ENCODE measurements around the gene DUSP8.

Gene DUSP8

DNA sequence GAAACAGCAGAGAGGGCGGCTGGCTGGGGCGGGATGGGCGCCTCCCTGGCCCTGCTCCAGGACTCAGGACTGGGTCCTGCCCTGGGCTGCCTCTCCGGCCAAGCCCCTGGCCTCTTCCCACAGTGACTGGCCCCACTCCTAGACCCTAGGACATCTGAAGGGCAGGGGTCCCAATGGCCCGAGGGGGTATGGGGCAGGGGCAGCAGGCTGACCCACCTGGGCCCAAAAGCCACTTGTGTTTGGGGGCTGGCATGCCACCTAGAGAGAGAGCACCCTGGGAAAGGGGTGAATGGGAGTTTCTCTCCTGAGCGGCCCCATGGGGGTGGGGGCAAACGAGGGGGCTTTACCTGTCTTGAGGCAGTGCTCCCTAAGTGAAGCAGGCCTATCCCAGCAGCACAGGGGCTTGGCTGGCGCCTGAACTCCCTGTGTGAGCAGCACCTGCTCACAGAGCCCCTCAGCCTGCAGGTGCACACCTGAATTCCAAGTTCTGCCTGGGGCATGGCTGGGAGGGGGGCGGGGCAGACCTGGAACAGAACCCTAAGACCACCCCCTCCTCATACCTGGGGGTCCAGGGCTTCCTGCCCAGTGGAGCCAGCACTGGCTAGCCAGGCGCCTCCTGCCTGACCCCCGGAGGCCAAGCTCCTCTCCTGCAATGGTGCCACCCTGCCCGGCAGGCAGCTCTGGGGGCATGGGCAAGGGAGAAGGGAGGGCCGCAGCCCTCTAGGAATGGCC, 16.9 kb downstream of the DUSP8 start:
- DNase-seq (ENCODE audit: low read depth in 2 of 2): no peak

DNA sequence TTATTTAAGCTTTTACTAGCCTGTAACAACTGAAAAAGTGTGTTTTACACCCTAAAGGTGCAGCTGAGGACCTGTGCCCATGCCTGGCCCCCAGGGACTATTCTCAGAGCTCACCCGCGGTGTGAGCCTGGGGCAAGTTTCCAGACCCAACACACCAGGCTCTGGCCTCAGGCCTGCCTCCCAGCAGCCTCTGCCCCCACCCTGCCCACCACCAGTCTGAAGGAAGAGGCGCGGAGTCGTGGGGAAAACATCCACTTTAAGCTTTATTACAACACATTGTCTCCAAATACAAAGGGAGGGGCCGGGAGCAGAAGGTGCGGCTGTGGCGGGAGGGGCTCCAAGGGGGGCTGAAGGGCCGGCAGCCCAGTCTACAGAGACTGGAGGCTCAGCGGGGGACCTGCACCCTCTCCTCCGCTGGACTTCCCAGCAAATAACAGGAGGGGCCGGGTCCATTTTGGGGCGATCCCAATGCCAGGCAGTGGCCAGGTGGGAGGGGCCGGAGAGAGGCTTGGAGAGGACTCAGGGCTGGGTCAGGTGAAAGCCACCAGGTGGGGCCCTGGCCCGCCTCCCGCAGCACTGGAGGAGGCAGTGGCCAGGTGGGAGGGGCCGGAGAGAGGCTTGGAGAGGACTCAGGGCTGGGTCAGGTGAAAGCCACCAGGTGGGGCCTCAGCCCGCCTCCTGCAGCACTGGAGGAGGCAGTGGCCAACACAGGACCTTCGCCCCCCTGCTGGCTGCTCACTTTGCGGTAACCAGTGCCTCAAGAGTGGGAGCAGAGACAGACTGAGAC, 18.1 kb downstream of the DUSP8 start:
- DNase-seq (ENCODE audit: low read depth in 2 of 2): no peak

DNA sequence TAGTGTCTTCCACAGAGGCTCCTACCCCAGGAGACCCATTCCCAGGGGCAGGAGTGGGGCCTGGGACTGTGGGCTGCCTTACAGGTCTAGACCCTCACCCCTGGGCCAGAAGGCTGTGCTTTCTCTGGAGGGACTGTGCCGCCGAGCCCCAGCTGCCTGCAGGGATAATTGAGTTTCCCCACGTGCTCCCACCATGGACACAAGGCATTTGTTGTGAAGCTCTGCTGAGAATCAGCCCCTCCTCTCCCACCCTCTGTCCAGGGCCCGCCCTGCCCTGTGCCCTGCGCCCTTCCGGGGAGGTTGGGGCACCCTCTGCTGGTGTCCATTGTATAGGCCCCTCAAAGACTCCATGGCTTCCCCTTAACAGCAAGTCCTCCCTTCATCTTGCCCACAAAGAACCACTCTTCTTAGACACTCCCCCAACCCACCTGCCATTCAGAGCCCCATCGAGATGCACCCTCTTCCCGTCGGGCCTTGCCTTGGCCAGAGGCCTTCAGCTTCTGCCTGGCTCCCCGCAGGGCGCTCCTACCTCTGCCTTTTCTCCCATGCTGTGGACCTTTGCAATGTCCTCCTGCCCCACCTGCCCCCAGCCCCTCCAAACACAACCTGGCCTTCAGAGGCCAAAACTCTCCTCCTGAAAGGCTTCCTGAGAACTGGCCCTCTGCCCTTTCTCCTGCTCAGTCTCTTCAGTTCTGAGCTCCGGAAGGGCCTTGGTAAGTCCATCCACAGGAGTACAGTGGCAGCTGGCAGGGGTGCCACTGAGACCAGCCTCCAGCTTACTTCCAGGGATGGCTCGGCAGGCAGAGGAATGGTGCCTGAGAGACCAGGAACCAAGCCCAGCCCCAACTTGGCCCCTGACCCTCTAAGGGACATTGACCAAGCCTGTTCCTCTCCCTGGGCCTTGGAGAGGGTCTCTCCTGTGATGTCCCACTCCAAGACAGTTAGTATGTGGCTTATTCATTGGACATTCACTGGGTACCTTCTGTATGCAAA, 22.4 kb downstream of the DUSP8 start:
- DNase-seq (ENCODE audit: low read depth in 2 of 2): no peak

DNA sequence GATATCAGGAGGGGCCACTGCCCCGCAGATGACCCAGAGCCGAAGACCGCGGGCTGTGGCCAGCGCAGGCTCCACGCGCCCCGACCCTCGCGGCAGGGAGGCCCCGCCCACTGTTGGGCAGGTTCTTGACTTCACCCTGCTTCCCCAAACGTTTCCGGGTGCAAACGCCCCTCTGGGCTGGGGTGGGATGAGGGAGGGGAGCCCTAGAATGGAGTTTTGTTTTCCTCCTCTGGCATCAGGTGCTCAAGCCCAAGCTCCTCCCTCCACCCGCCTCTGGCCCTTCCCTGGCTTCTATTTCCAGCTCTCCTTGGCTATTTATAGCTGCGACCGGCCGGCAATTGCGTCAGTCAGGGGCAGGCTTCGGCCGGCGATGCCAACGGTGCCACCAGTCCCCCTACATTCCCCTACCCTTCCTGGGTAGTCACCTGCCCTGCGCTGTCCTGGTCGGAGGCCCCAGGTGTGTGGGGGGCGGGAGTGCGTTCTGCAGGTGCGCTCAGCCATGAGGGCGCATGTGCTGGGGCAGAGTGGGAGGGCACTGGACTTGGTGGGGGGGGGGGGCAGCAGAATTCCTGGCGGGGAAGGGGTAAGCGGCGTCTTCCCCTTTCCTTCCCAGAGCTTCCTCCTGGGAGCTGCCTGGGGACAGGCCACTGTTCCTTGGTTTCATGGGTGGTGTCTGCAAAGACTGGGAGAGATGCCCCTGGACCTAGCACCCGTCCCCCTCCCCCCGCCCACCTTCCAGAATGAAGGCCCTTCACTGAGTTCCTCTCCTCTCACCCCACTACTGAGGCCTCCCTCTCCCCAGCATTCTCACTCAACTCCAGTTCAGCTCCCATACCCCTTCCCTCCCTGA, 23.6 kb downstream of the DUSP8 start:
- no peak for DNase-seq (ENCODE audit: low read depth in 2 of 2)

DNA sequence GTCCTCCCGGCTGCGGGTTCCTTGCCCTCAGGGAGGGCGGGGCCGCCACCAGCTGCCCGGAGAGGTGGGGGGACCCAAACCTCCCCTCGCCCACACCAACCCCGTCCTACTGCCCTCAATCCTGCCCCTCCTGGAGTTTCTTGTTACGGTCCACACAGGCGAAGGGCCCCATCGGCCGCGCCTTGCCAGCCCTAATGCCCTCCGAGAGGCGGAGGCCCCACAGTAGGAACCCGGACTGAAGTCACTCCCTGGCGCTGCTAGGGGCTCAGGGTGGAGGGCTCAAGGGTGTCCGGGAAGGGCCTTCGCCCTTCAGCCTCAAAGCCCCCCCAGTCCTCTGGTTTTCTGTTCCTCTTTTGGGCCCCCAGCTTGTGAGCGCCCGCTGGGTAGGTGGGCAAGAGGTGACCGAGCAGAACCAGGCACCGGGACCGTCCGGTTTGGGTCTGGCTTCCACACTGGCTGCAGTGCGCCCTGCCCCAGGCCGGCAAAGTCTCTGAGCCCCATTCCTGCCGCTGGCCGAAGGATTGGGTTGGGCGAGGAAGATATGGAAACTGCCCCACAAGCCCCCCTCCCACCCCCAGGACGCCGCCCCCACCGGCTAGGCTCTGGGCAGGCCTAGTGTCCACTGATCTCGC, 24.5 kb downstream of the DUSP8 start:
- DNase-seq (ENCODE audit: low read depth in 2 of 2): no peak

DNA sequence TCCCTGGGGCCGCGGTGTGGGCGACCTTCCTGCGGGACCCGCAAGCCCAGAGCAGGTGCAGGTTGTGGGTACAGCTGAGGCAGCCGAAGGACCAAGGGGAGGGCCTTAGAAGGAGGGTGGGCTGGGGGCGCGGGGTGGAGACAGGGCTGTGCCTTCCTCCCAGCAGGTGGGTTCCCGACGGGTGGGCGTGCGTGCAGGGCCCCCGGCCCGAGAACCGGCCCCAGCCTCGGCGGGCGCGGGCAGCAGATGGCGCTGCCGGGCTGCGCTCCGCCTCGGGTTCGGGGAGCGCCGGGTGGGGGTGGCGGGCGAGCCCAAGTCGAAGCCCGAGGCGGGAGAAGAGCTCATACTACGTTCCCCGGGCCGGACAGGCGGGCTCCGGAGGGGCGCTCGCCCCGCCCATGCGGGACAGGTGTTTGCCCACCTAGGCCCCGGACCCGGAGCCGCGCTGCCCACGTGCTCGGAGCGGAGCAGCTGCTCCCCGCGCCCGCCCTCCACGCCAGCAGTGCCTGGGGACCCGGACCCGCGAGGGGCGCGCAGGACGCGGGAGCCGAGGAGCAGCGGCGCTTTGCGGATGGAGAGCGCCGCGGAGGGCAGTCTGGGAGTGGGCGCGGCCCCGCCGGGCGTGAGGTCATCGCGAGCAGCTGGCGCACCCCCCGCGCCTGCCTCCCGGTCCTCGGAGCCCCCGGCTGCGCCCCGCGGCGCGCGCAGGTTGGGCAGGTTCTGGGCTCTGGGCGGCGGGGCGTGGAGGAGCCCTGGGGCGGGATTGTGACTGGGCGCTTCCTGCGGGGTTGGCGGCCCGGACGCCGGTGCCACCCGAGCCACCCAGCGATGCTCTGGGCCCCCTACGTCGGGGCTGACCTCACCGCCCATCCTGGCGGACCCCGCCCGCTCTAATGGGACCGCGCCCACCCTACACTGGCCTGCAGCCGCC, 25.3 kb downstream of the DUSP8 start:
- DNase-seq (ENCODE audit: low read depth in 2 of 2): no peak

DNA sequence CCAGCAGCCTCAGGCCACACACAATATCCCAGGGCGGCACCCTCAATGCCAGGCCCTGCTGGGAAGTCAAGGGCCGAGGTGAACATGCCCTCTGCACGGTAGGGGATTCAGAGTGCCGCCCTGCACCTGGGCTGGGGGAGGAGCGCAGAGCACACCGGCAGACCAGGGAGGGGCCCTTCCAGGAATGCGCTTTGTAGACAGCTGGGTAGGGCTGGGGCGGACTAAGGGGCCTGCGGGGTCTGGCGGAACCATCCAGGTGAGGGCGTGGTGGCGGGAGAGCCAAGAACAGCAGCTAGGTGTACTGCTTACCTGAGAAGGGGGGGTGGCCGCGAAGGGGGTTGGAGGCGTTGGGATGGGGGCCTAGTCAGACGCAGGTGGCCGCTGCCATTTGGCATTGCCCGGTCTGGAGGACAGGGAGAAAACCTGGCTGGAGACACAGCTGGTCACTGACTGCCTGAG, 26.0 kb downstream of the DUSP8 start:
- no peak for DNase-seq (ENCODE audit: low read depth in 2 of 2)

DNA sequence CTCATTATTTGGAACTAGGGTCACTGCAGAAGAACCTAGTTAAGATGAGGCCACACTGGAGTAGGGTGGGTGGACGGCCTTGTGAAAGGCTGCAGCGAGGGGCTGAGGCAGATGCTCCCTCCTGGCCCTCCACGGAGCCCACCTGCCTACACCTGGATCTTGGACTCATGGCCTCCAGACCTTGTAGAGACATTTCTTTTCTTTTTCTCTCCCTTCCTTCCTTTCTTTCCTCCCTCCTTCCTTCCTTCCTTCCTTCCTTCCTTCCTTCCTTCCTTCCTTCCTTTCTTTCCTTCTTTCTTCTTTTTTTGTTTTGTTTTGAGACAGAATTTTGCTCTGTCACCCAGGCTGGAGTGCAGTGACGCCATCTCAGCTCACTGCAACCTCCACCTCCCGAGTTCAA, 26.6 kb downstream of the DUSP8 start:
- DNase-seq (ENCODE audit: low read depth in 2 of 2): no peak

DNA sequence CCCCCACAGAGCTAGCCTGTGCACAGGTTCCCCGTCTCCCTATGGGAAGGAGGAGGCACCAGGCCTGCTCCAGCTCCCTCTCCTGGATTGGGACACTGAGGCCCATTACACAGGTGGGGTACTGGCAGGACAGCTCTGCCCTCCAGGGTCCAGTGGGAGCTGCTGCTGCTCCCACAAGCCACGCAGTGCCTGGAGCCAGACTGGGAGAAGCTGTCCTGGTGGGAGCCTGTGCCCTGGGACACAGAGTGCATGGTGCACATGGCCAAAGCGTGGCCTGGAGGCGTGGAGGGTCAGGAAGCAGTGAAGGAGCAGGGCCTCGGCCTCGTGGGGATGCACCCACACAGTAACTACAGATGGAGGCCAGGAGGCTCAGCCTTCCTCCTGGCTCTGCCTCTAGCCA, 27.5 kb downstream of the DUSP8 start:
- DNase-seq (ENCODE audit: low read depth in 2 of 2): no peak

DNA sequence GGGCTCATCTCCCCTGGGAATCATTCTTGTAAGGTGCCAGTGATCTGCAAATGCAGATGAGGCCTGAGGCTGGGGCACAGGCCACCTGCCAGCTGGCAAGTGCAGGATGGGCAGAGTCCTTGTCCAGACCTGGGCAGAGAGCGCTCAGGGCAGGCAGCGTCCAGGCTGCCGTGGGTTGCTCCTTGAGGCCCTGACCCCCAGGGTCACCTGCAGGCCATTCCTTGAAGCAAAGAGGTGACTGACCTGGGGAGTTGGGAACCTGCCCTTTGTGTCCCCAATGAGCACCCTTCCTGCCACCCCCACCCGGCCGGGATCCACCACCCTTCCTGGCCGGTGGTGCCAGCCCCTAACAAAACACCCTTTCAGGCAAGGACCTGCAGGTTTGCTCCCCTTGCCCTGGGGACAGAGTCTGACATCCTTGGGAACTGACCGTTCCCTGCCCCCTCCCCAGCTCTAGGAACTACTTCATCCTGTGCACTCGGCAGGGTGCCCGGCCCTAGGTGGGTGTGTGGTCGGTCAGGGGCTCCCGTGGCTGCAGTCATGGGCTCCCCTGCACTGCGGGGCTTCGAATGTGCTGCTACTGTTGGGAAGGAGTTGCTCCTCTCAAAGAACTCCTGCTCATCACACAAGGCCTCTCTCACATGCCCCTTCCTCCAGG, 28.3 kb downstream of the DUSP8 start:
- DNase-seq (ENCODE audit: low read depth in 2 of 2): no peak

DNA sequence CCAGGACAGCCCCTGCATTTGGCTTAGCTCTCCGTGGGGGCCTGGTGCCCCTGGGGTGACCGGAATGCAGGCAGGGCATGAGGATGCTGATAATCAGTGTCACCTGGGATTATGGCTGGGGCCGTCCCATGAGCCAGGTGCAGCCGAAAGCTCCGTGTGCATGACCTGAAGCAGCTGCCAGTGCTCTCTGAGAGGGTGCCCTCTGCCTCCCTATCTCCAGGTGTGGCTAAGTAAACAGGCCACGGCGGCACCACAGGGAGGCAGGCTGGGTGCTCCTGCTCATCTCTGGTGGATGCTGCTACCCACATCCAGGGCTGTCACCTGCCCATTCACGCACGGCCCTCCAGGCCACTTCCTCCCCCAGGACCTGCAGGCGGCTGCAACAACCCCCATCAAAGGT, 29.8 kb downstream of the DUSP8 start:
- no peak for DNase-seq (ENCODE audit: low read depth in 2 of 2)

DNA sequence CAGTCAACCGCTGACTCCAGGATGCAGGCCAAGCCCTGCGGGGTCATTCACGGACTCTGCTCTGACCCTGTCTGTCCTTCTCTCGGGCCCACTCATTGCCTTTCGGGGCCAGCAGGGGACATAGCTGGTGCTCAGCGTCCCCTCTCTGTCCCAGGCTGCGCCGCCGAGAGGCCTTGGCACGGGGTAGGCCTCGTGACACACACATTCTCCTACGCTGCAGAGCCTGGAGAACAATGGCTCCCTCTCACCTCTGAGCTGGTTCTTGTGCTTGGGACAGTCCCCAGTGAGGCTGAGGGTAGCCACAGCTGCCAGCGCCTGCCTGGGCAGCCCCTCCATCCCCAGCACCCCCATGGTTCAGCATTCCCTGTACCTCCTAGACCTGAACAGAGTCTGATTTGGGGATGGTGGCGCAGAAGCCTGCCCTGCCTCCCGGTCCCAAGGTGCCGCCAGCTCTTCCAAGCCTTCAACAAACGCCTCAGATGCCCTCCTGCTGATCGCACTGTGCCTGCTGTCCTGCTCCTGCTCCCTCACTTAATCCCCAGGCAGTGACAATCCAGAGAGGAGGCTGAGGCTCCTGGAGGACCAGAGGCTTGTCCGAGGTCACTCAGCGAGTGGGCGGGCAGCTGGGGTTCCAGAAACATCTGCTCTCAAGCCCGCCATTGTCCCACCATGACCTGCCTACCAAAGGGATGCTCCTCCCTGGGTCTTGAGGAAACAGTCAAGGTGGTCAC, 30.4 kb downstream of the DUSP8 start:
- DNase-seq (ENCODE audit: low read depth in 2 of 2): no peak

DNA sequence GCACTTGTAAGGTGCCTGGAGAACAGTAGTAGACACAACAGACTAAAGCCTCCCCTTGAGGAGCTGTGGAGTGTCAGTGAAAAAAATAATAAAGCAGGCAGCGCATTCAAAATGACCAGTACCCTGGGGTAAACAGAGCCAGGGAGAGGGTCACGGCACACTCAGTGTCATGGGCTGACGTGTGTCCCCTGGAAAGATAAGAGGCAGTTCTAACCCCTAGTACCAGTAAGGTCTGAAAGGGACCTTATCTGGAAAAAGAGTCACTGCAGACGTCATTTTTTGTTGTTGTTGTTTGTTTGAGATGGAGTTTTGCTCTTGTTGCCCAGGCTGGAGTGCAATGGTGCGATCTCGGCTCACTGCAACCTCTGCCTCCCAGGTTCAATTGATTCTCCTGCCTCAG, 32.0 kb downstream of the DUSP8 start:
- DNase-seq (ENCODE audit: low read depth in 2 of 2): no peak

DNA sequence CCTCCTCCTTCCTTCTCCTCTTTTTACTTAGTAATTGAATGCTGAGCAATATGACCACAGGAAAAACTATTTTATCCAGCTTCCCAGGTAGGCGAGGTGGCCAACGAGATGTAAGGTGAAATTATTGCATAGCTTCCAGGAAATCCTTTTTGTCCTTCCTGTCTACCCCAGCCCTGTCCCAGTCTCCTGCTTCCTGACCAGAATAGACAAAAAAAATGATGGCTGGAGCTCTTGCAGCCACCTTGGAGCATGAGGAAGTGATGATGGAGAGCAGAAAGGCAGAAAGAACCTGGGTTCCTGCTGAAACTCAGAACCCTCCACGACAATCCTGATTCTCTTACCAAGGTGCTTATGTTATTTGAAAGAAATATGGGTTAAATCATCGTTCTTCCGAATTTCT, 33.9 kb downstream of the DUSP8 start:
- DNase-seq (ENCODE audit: low read depth in 2 of 2): no peak

DNA sequence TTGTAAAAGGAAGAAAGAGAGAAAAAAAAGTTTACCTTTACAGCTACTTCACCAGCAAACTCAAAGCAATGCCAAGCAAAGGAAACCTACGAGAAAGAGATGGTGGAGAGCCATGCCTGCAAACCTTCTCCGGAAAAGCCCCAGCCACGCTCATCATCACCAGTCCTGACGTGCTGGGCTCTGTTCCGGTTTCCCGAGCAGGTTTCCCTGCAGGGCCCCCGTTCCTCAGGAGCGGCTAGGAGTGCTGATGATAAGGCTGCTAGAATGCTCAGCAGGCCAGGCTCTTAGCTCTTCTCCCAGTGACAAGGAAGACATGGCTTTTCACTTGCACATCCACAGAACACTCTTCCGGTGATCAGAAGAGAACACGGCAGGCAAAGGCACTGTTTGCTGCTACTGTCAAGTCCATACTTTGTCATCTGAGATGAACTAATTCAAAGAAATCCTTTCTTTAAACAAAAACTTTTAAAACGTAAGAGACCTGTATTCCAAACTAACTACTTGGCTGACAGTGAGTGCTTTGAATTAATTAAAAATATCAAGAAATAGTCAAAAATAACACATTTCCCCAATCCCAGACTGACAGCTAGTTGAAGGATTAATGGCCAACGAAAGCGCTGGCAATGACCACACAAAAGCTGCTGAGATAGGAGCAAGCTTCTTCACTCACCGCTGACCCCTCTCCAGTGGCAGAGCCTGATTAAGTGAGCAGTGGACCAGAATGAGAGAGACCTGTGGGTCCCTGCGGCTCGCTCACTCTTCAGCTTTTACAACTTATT, 35.8 kb downstream of the DUSP8 start:
- DNase-seq (ENCODE audit: low read depth in 2 of 2): no peak

DNA sequence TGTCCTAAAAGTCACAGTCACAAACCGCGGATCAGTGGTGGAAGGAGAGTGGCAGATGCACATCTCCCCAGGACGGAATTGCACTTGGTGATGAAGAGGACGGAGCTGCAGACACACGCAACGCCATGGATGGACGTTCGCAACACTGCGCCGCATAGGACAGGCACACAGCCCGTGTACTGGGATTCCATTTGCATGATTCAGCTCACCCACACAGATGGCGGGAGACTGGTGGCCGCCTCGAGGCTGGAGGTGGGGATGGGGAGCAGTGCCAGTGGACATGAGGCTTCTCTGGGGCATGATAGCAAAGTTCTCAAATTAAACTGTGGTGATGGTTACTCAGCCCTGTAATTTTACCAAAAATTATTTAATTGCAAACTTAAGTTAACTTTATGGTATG, 37.4 kb downstream of the DUSP8 start:
- no peak for DNase-seq (ENCODE audit: low read depth in 2 of 2)

DNA sequence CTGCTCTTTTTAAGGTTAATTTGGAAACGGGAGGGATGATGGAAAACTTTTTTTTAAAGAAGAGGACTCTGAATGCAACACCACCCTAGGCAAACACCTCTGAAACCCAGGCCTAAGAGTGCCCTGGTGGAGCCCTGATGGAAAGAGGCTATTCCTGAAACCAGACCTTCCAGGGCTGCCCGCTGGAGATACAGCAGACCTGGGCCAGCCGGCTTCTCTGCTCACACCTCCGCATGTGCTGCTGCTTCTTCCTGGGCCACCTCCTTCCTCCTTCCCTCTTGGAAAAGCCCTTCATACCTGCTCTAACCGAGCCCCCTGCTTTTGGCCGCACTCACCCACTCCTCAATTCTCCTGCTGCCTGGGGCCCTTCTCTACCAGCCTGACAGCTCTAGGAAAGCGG, 37.9 kb downstream of the DUSP8 start:
- DNase-seq (ENCODE audit: low read depth in 2 of 2): no peak

DNA sequence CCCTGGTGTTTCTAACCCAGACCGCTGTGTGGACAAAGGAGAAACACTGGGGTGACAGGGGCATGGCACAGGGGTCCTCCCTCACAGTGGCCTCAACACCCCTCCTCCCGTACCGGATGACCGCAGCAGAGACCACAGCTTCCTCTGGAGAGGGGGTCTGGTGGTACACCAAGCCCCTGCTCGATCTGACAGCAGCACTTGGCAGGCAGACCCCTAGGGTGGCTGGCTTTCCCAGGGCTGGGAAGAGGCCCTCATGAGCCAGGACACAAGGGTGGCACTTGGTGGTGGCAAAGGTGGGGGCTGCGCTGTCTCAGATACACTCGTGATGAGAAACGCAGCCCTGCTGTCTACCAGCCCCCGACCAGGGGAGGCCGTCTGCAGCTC, 38.7 kb downstream of the DUSP8 start:
- DNase-seq (ENCODE audit: low read depth in 2 of 2): no peak

Measured in activated CD8-positive, alpha-beta memory T cell treated with anti-CD3 and anti-CD28 coated beads for 4 hours (primary cell).